IMR-90 (cell line): Measurements from ENCODE around the gene MYCBP. TPM values are rescaled to one million over a fixed set of nuclear protein-coding genes. Genes with fewer than 3 reads are reported as not detected.

ENCODE experiments used
- ATAC-seq: fragments of 200-7000 bp; cut with Tn5 transposase; 2 replicates; pipeline ENCODE4 v1.9.1; 2020; ENCODE audit warnings: low read depth, mild to moderate bottlenecking, moderate library complexity
- BruUV-seq: library from RNA; stranded (reverse); fragments of 400-500 nt; replicated peaks from 2 replicates; lab custom pipeline; 2021; lab: Mats Ljungman, UMichigan
- CTCF ChIA-PET: fragments of 300-600 bp; formaldehyde crosslinking; extraction: SDS; loops from one replicate; lab custom pipeline; 2021; ENCODE audit warnings: antibody characterized with exemption; lab: Yijun Ruan, JAX
- POLR2A ChIA-PET: fragments of 300-600 bp; sonication (Branson Sonifier 250); formaldehyde crosslinking; loops from one replicate; lab custom pipeline; 2022; ENCODE audit warnings: antibody characterized with exemption; ENCODE audit not compliant: unreplicated experiment; lab: Charles Lee
- DNase-seq: peaks from one replicate; pipeline ENCODE4 v3.0.0; 2013
- H2AFZ ChIP-seq: replicated peaks from 2 replicates; pipeline ENCODE3; 2013; ENCODE audit warnings: low read length, mild to moderate bottlenecking; ENCODE audit not compliant: poor library complexity
- H2AK5ac ChIP-seq: 2 replicates; pipeline ENCODE4 v1.6.1; 2013; ENCODE audit warnings: low read depth, low read length, inconsistent platforms
- H2AK9ac ChIP-seq: replicated peaks from 2 replicates; pipeline ENCODE3; 2013; ENCODE audit warnings: mild to moderate bottlenecking, low read depth, low read length, moderate library complexity; ENCODE audit not compliant: poor library complexity
- H2BK120ac ChIP-seq: 2 replicates; pipeline ENCODE4 v1.6.1; 2013; ENCODE audit warnings: low read depth, low read length, inconsistent platforms
- H2BK15ac ChIP-seq: 3 replicates; pipeline ENCODE4 v1.6.1; 2013; ENCODE audit warnings: low read depth, low read length, inconsistent platforms
- H2BK20ac ChIP-seq: 2 replicates; pipeline ENCODE4 v1.6.1; 2013; ENCODE audit warnings: low read depth, mild to moderate bottlenecking, inconsistent platforms, low read length, moderate library complexity
- H2BK5ac ChIP-seq: 2 replicates; pipeline ENCODE4 v1.6.1; 2013; ENCODE audit warnings: mild to moderate bottlenecking, low read depth, low read length, inconsistent platforms; ENCODE audit not compliant: poor library complexity, severe bottlenecking
- H3K14ac ChIP-seq: replicated peaks from 2 replicates; pipeline ENCODE4 v1.6.1; 2013; ENCODE audit warnings: low read depth, low read length, inconsistent platforms
- H3K18ac ChIP-seq: 2 replicates; pipeline ENCODE4 v1.6.1; 2013; ENCODE audit warnings: low read depth, low read length, control low read depth
- H3K23ac ChIP-seq: 2 replicates; pipeline ENCODE4 v1.6.1; 2013; ENCODE audit warnings: low read depth, low read length, inconsistent platforms
- H3K27ac ChIP-seq: 2 replicates; pipeline ENCODE4 v1.5.1; 2013; ENCODE audit warnings: mild to moderate bottlenecking, control low read depth, low read length; ENCODE audit not compliant: insufficient read depth
- H3K27me3 ChIP-seq: 2 replicates; pipeline ENCODE4 v1.6.1; 2013; ENCODE audit warnings: low read length; ENCODE audit not compliant: control insufficient read depth, insufficient read depth
- H3K36me3 ChIP-seq: 2 replicates; pipeline ENCODE4 v1.6.1; 2013; ENCODE audit warnings: low read length, mixed read lengths; ENCODE audit not compliant: control insufficient read depth, insufficient read depth
- H3K4ac ChIP-seq: 2 replicates; pipeline ENCODE4 v1.6.1; 2013; ENCODE audit warnings: low read depth, low read length, inconsistent platforms
- H3K4me1 ChIP-seq: 2 replicates; pipeline ENCODE4 v1.6.1; 2013; ENCODE audit warnings: low read length, mixed read lengths; ENCODE audit not compliant: control insufficient read depth, insufficient read depth
- H3K4me2 ChIP-seq: 2 replicates; pipeline ENCODE4 v1.6.1; 2013; ENCODE audit warnings: low read depth, mild to moderate bottlenecking, control low read depth, low read length, moderate library complexity
- H3K4me3 ChIP-seq: 2 replicates; pipeline ENCODE4 v1.5.1; 2013; ENCODE audit warnings: low read depth, mild to moderate bottlenecking, control low read depth, low read length, moderate library complexity; ENCODE audit not compliant: insufficient read depth
- H3K56ac ChIP-seq: 2 replicates; pipeline ENCODE4 v1.6.1; 2013; ENCODE audit warnings: low read length, inconsistent platforms; ENCODE audit not compliant: insufficient read depth; ENCODE audit errors: extremely low read depth
- H3K79me1 ChIP-seq, 2 experiments: 2 replicates each; pipeline ENCODE4 v1.6.1; 2013; ENCODE audit warnings: low read length in 2 of 2, inconsistent platforms in 1 of 2, low read depth in 1 of 2
- H3K9ac ChIP-seq: 2 replicates; pipeline ENCODE4 v1.6.1; 2013; ENCODE audit warnings: low read depth, low read length, control low read depth
- H3K9me1 ChIP-seq: 2 replicates; pipeline ENCODE4 v1.6.1; 2013; ENCODE audit warnings: low read length, inconsistent platforms; ENCODE audit not compliant: insufficient read depth
- H3K9me3 ChIP-seq: 2 replicates; pipeline ENCODE4 v1.6.1; 2013; ENCODE audit warnings: low read length; ENCODE audit not compliant: control insufficient read depth, insufficient read depth
- H4K20me1 ChIP-seq: 2 replicates; pipeline ENCODE4 v1.6.1; 2013; ENCODE audit warnings: low read length, inconsistent platforms; ENCODE audit not compliant: insufficient read depth
- H4K5ac ChIP-seq: 2 replicates; pipeline ENCODE4 v1.6.1; 2013; ENCODE audit warnings: mild to moderate bottlenecking, low read depth, low read length, control low read depth
- H4K8ac ChIP-seq, 2 experiments: 2 replicates each; pipeline ENCODE4 v1.6.1; 2013; ENCODE audit warnings: low read depth in 2 of 2, low read length in 2 of 2, control low read depth in 1 of 2, inconsistent platforms in 1 of 2
- H4K91ac ChIP-seq: 2 replicates; pipeline ENCODE4 v1.6.1; 2013; ENCODE audit warnings: low read depth, low read length, inconsistent platforms; ENCODE audit not compliant: insufficient read depth
- BHLHE40 ChIP-seq: fragments of 150-350 bp; IDR thresholded peaks from 2 replicates; pipeline ENCODE4 v1.6.1; 2016; ENCODE audit warnings: mild to moderate bottlenecking, low read depth, low read length
- MAFK ChIP-seq: IDR thresholded peaks from 2 replicates; pipeline ENCODE4 v1.6.1; 2012; ENCODE audit warnings: low read depth, low read length, improper control_type of control experiment
- MXI1 ChIP-seq: IDR thresholded peaks from 2 replicates; pipeline ENCODE4 v1.6.1; 2012; ENCODE audit warnings: low read depth, mild to moderate bottlenecking, low read length, moderate library complexity, borderline replicate concordance
- RFX5 ChIP-seq: IDR thresholded peaks from 2 replicates; pipeline ENCODE4 v1.8.0; 2012; ENCODE audit warnings: low read depth, mild to moderate bottlenecking, low read length, moderate library complexity
- WGBS, 2 experiments: methylation state at CpG; one replicate each; pipeline versions ENCODE4 v1.1.5 to v1.1.7; 2013; ENCODE audit warnings: missing lambda C conversion rate in 2 of 2; ENCODE audit not compliant: insufficient read length in 1 of 2; ENCODE audit errors: extremely low coverage in 2 of 2; 5-methylcytosine and 5-hydroxymethylcytosine counted together
- dilution Hi-C: fragments of 300-500 bp; cut with HindIII; formaldehyde crosslinking; loops from one replicate; pipeline ENCODE4 v1.14.3; 2018; ENCODE audit warnings: low sequenced_read_pairs; ENCODE audit not compliant: unreplicated experiment
- in situ Hi-C: fragments of 300-500 bp; cut with MboI; formaldehyde crosslinking; loops from 3 replicates; pipeline ENCODE4 v1.14.3; 2019; ENCODE audit warnings: low sequenced_read_pairs, inconsistent platforms, mixed read lengths
- intact Hi-C: fragments of 100-400 bp; cut with micrococcal nuclease; formaldehyde crosslinking; loops from 2 replicates; pipeline ENCODE4 v1.10.0; 2022
- polyA plus RNA-seq, 3 experiments: library from polyadenylated mRNA; depleted of rRNA; stranded (reverse); fragments of >200 nt; gene quantifications; 2 replicates each; pipeline ENCODE4 v1.2.3, GENCODE V29; 2012; ENCODE audit warnings: low replicate concordance in 1 of 3
- total RNA-seq: library from RNA; depleted of rRNA; stranded (reverse); fragments of >200 nt; gene quantifications from 2 replicates; pipeline ENCODE4 v1.2.3, GENCODE V29; 2012
- TF ChIP-seq, protein P1 (sequence below): fragments of 150-350 bp; IDR thresholded peaks from 2 replicates; pipeline ENCODE4 v1.6.1; 2016; ENCODE audit warnings: low read depth, mild to moderate bottlenecking, low read length, moderate library complexity, borderline replicate concordance
- TF ChIP-seq, protein P2 (sequence below): fragments of 150-350 bp; IDR thresholded peaks from 2 replicates; pipeline ENCODE4 v1.6.1; 2017; ENCODE audit warnings: mild to moderate bottlenecking, antibody characterized with exemption, low read length, low read depth
- TF ChIP-seq, protein P3 (sequence below): conservative IDR thresholded peaks from 2 replicates; pipeline ENCODE4 v1.5.1; 2012; ENCODE audit warnings: mild to moderate bottlenecking, low read depth, low read length, improper control_type of control experiment

Gene MYCBP
- total and polyA plus RNA-seq, 2 of the 4 experiments (the other 2 are of a cell fraction), result 9.9 to 11.9 TPM

DNA sequence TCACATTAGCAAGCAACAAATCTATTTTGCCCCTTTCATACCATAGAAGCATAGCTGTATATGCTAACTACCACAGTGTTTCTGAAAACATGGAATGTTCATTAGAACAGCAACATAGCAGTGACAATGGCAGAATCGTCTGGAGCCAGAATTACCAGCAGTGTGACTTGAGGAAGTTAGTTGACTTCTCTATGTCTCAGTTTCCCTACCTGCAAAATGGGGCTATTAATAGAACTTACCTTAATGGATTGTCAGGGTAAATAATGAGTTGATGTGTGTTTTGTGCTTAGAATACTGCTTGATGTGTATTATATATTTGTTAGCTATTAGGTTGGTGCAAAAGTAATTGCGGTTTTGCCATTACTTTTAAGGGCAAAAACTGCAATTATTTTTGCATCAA, 23.0 kb upstream of the MYCBP start:
- Histone ChIP-seq H2AFZ (no peak overlapping the region), H3K4me3 (no peak overlapping the region), H4K5ac (no peak overlapping the region), H3K23ac (no peak overlapping the region), H3K4ac (no peak overlapping the region), H3K14ac (no peak overlapping the region), H2AK9ac (no peak overlapping the region), H3K4me1 (no peaks in the 10 kb centered on the region), H3K36me3 (no peaks in the 10 kb centered on the region), H3K27me3 (no peaks in the 10 kb centered on the region), H3K9me3 (no peaks in the 10 kb centered on the region), H3K79me1 (no peaks in the 10 kb centered on the region), H2BK20ac (no peak overlapping the region), H3K9ac (no peak overlapping the region), H2BK5ac (no peak overlapping the region), H4K20me1 (no peaks in the 10 kb centered on the region), H3K27ac (no peak overlapping the region), H3K56ac (no peak overlapping the region), H3K9me1 (no peaks in the 10 kb centered on the region), H2AK5ac (no peak overlapping the region), H3K4me2 (no peak overlapping the region), H4K8ac (no peak overlapping the region), H2BK15ac (no peak overlapping the region), H3K18ac (no peak overlapping the region), H2BK120ac (no peak overlapping the region), H4K91ac (no peak overlapping the region)
- no TSS peak for BruUV-seq
- no peak for DNase-seq
- ChIA-PET POLR2A (no interaction called here), CTCF (no interaction called here)
- WGBS, 2 experiments, result no CpG with 5 or more reads among the region's 2 CpGs
- in situ Hi-C loops, result no loop called here
- intact Hi-C loops, result no loop called here
- TF ChIP-seq, protein P1, sequence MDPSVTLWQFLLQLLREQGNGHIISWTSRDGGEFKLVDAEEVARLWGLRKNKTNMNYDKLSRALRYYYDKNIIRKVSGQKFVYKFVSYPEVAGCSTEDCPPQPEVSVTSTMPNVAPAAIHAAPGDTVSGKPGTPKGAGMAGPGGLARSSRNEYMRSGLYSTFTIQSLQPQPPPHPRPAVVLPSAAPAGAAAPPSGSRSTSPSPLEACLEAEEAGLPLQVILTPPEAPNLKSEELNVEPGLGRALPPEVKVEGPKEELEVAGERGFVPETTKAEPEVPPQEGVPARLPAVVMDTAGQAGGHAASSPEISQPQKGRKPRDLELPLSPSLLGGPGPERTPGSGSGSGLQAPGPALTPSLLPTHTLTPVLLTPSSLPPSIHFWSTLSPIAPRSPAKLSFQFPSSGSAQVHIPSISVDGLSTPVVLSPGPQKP, result no peak
- no peak for TF ChIP-seq MXI1
- TF ChIP-seq MAFK, result no peak
- TF ChIP-seq RFX5, result no peak
- TF ChIP-seq, protein P2, sequence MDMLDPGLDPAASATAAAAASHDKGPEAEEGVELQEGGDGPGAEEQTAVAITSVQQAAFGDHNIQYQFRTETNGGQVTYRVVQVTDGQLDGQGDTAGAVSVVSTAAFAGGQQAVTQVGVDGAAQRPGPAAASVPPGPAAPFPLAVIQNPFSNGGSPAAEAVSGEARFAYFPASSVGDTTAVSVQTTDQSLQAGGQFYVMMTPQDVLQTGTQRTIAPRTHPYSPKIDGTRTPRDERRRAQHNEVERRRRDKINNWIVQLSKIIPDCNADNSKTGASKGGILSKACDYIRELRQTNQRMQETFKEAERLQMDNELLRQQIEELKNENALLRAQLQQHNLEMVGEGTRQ, result no peak
- TF ChIP-seq, protein P3, sequence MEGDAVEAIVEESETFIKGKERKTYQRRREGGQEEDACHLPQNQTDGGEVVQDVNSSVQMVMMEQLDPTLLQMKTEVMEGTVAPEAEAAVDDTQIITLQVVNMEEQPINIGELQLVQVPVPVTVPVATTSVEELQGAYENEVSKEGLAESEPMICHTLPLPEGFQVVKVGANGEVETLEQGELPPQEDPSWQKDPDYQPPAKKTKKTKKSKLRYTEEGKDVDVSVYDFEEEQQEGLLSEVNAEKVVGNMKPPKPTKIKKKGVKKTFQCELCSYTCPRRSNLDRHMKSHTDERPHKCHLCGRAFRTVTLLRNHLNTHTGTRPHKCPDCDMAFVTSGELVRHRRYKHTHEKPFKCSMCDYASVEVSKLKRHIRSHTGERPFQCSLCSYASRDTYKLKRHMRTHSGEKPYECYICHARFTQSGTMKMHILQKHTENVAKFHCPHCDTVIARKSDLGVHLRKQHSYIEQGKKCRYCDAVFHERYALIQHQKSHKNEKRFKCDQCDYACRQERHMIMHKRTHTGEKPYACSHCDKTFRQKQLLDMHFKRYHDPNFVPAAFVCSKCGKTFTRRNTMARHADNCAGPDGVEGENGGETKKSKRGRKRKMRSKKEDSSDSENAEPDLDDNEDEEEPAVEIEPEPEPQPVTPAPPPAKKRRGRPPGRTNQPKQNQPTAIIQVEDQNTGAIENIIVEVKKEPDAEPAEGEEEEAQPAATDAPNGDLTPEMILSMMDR, result no peak
- no peak for TF ChIP-seq BHLHE40
- ATAC-seq, result no peak
- dilution Hi-C loops, result no loop called here
